ENCODE data around the gene TXNRD2. TPM values are rescaled to one million over a fixed set of nuclear protein-coding genes. Genes with fewer than 3 reads are reported as not detected.

Gene TXNRD2
- 16.5 and 28.5 TPM in 2 replicates for total RNA-seq

DNA sequence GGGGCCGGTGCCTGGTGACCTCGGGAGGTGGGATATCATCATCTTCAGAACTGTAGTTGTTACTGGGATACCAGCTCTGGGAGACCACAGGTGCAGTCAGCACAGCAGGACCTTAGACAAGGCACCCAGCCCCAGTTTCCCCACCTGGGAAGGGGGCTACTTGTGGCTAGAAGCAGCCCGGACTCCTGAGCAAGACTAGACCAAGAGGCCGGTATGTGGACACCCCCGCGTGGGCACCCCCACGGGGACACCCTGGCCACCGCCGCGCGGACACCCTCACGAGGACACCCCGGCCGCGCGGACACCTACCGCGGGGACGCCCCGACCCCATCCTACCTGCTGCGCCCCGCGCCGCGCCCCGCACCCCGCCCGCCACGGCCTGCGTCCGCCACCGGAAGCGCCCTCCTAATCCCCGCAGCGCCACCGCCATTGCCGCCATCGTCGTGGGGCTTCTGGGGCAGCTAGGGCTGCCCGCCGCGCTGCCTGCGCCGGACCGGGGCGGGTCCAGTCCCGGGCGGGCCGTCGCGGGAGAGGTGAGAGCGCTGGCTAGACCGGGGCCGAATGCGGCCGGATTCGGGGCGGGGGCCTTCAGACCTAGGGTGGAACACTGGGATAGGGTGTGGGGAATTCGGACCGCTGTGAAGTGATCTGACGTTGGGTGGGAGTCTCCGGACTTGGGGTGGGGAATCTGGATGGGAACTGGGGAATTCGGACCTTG, at the start of gene TXNRD2, which contains the start of gene COMT:
Gene TXNRD2, minus strand, starts transcription at position 454 of the 718 bp plus-strand sequence. Its CDS starts 15 bp downstream, at position 439.
Gene COMT, plus strand, starts transcription at position 408 of the 718 bp plus-strand sequence. CDS start 20,755 bp downstream, outside the sequence.

DNA sequence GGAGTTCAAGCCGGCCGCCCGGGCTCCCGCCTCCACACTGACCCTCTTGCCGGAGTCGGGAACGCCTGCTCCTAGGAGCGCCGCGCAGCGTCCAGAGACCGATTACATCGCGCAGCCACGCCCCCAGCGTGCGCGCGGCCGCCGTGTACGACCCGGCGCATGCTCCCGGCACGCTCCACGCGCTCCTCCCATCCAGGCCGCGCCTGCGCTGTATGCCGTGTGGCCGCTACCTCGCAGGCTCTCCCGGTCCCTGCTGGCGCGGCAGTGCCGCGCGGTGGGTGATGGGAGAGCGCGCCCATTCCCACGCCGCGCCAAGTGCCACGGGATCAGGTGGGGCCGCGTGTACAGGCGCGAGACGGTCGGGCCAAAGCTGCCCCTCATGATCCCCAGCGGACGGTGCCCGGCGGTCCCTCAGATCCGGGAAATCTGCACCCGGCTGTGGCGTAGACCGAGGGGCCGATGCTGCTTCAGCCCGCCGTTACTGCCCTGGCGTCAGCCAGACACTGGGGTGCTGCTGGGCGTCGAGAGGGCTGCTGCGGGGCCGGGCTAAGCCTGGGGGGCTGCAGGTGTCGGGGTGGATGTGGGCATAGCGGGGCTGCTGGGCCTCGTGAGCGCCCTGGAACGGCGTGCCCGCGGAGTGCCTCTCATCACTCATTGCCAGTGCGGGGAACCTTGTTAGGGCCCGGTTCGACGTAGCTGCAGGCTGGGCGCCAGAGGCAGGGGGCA, 86.7 kb downstream of the TXNRD2 start, which contains the start of the genes GNB1L and RTL10:
Gene GNB1L, minus strand, starts transcription at position 97 of the 726 bp plus-strand sequence. CDS start 33,519 bp downstream, outside the sequence.
Gene RTL10, minus strand, starts transcription at position 97 of the 726 bp plus-strand sequence. CDS start 2,613 bp downstream, outside the sequence.

Other genes with a start within 250 kb of the TXNRD2 start
- 9.6 and 39.7 TPM in 2 replicates for gene SEPTIN5, start 227.3 kb downstream of the TXNRD2 start, total RNA-seq
- 0.73 and 6.6 TPM in 2 replicates for gene GP1BB, start 218.3 kb downstream of the TXNRD2 start, total RNA-seq
- 0.17 and 0.44 TPM in 2 replicates for gene TBX1, start 181.0 kb downstream of the TXNRD2 start, total RNA-seq
- gene GNB1L, start 86.9 kb downstream of the TXNRD2 start, total RNA-seq, result 7.1 and 7.9 TPM in 2 replicates
- gene RTL10, start 86.9 kb downstream of the TXNRD2 start, total RNA-seq, result 6.8 and 10.1 TPM in 2 replicates
- gene COMT, start within 50 bp of the TXNRD2 start, total RNA-seq, result 194 and 410 TPM in 2 replicates
- 10.3 and 16.4 TPM in 2 replicates for gene ARVCF, start 75.0 kb upstream of the TXNRD2 start, total RNA-seq
- gene TANGO2, start 79.3 kb upstream of the TXNRD2 start, total RNA-seq, result 42.6 and 62.0 TPM in 2 replicates
- 19.5 and 23.3 TPM in 2 replicates for gene DGCR8, start 138.4 kb upstream of the TXNRD2 start, total RNA-seq
- 132 and 263 TPM in 2 replicates for gene RANBP1, start 174.3 kb upstream of the TXNRD2 start, total RNA-seq
- gene TRMT2A, start 175.4 kb upstream of the TXNRD2 start, total RNA-seq, result 35.2 and 56.6 TPM in 2 replicates
- gene ZDHHC8, start 190.0 kb upstream of the TXNRD2 start, total RNA-seq, result 11.6 and 21.2 TPM in 2 replicates
- gene CCDC188, start 209.2 kb upstream of the TXNRD2 start, total RNA-seq, result 0.15 TPM in 1 of 2 replicates, not detected in the other